Activated CD4-positive, CD25-positive, alpha-beta regulatory T cell treated with anti-CD3 and anti-CD28 coated beads, Interleukin-2, amount 50 U/mL, for 16 hours (primary cell): Measurements from ENCODE around the gene LAIR1.
"Not testable (repeated sequence)": the region's sequence is repeated elsewhere in the genome, so short reads cannot be mapped to it uniquely, and the experiment has no call there.

Experiments used
- DNase-seq: peaks from one replicate; pipeline ENCODE4 v3.0.0-alpha.2; 2020; ENCODE audit warnings: low read depth, low spot score

The LAIR1 gene

DNA sequence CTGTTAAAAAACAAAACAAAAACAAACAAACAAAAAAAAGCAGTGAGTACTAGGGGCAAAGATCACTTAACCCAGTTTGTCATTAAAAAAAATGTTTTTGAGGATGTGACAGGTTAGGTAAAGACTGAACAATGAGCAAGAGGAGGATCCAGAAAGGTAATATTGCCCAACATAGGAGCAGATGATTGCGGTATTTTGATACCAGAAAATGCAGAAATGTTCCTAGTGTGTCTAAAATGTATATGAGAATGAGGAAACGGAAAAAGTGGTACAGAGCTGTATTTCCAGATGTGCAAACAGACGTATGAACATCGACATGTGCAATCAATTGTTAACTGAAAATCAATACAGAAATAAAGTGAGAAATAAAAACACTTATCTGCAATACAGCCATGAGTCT lies 20.9 kb downstream of the LAIR1 start:
- no peak for DNase-seq

DNA sequence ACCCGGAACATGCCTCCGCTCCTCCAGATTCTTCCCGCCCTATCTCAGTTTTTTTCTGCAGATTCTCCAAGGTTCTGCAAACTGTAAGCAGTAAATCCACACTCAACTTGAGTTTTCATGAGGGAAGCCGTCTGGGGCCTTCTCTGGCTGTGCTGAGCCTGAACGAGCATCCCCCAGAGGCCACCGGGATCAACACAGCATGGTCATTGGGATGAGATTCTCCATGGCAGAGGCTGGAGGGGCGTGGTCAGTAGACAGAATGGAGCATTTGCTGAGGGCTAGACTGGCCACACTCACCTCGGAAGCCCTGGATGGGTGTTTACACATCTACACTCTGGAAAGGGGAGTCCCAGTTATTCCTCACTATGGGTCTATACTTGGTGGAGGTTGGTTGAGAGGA lies 23.4 kb downstream of the LAIR1 start:
- no peak for DNase-seq

DNA sequence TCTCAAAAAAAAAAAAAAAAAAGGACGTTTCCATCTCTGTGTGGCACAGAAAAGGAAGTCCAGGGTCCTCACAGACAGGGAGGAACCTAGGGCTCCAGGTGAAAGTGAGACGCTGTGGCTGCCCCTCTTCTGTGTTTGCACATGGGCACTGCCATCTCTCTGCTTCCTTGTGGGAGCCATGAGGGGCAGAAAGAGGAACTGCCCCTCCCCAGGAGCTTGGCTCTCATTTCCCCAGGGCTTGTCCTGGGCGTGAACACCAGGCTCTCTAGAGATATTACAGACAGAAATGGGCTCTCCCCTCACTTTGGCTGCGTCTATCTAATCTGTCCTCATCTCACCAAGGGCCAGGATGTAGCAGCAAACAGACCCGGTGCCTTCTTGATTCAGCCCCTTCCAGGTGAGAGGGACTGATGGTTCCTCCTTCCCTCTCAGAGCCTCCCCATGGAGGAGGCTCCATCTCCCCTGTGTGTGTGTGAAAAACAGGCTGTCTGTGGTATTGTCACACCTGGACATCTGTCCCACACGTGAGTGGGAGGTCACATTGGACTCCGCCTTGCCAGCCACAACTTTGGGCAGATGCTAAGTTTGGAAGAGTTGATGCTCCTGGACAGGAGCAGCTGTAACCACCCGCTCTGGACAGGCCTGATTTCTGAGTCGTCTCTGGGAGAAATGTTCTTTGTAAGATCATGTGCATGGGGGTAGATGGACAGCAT lies 24.9 kb downstream of the LAIR1 start:
- DNase-seq = no peak

DNA sequence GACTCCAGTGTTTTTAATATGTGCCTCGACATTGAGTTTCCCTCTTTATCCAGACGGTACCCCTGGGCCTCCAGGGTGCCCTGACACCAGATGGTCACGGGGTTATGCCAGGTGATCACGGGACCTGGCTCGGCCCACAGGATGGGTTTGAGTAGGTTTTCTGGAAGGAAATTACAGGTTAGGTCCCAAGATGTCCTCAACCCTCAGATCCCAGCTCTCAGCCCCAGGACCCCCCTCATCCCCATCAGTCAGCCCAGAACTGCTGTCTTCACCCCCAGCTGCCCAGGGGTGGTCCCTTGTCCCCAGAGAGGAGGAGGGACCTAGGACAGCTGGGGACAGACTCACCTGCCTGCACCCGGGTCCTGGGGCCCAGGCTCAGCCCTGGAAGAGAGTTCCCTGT lies 26.2 kb downstream of the LAIR1 start:
- no peak for DNase-seq

DNA sequence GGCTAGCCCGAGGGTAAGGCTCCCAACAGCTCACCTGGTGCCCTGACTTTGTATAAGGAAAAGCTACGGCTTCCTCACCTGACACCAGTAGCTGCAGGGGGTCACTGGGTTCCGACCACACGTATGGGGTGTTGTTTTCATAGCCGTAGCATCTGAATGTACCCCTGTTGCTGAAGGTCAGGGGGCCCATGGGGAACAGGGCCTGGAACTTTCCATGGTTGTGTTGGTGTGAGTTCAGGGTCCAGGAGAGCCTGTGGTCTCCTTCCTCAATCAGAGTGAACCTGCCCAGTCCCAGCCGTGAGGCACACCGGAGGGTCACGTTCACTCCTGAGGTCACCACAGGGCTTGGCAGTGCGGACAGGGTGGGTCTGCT lies 26.9 kb downstream of the LAIR1 start:
- no peak for DNase-seq

DNA sequence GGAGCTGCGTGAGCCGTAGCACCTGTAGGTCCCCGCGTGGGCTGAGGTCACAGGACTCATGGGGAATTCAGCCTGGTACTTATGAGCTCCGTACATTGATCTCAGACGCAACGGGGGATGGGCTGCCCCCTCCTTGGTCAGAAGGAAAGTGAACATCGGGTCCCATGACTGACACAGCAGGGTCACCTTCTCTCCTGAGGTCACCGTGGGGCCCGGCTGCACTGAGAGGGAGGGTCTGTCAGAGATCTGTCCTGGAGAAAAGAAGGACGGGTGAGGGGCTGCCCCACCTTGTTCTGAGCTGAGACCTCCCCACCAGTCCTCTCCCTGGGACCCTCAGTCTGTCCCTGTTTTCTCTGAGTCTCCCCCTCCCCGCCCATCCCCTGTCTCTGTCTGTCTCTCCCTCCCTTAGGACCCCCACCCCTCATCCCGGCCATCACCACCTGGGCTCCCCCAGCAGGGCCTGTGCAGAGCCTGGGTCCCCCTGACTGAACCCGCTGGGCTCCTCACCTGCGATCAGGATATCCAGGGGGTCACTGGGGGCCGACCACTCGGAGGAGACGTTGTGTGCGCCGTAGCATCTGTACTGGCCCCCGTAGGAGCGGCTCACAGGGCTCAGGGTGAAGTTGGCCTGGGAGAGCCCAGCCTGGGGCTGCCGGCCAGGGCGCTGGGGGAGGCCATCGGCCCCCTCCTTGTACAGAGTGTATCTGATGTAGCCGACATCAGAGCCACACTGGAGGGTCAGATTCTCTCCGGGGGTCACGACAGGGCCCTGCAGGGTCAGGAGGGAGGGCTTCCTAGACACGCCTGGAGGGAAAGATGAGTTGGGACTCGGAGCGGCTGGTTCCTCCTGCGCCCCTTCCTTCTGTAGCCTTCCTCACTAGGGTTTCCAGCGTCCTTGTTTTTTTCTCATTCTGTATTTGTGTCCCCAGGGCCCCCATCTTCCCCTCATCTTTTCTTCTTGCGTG lies 27.6 kb downstream of the LAIR1 start:
- no peak for DNase-seq

DNA sequence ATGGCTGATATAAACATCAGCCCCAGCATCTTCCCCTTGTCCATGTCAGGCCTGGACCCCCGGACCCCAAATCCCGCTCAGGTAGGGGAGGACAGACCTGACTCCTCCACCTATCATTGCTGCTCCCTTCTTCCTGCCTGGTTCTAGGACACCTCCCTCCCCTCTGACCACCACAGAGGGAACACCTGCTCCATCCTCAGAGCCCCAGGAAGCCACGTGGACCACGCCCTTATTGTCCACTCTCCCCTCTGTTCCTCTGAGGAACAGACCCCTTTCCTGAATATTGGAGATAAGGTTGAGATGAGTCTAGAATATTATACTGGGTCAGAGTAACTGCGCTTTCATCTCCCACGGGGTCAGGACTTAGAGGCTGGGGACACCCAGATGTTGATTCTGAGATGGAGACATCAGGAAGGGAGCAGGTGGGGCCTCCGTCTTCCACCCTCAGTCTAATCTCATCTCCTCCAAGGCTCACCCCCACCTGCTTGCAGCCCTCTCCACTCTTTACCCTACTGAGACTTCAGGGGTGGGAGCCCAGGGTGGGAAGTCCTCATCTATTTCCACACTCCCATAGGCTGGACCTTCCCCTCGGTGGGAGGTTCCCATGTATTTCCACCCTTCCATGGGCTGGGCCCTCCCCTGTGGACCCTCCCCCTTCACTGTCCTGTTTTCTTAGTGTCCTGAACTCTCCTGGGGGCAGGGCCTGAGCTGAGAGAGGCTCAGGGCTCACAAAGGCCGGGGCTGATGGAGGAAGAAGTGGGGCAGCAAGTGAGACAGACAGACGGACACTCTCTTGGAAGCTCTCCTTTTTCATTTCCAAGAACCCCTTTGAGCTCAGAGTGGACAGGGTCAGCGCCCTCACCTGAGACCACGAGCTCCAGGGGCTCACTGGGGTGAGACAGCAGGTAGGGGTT lies 28.5 kb downstream of the LAIR1 start:
- no peak for DNase-seq

DNA sequence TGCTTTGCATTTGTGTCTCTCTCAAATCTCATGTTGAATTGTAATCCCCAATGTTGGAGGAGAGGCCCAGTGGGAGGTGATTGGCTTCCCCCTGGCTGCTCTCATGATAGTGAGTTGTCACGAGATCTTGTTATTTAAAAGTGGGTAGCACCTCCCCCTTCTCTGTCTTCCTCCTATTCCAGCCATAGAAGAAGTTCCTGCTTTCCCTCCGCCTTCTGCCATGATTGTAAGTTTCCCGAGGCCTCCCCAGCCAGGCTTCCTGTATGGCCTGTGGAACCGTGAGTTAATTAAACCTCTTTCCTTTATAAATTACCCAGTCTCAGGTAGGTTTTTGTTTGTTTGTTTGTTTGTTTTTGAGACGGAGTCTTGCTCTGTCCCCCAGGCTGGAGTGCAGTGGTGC lies 29.6 kb downstream of the LAIR1 start:
- DNase-seq = no peak

DNA sequence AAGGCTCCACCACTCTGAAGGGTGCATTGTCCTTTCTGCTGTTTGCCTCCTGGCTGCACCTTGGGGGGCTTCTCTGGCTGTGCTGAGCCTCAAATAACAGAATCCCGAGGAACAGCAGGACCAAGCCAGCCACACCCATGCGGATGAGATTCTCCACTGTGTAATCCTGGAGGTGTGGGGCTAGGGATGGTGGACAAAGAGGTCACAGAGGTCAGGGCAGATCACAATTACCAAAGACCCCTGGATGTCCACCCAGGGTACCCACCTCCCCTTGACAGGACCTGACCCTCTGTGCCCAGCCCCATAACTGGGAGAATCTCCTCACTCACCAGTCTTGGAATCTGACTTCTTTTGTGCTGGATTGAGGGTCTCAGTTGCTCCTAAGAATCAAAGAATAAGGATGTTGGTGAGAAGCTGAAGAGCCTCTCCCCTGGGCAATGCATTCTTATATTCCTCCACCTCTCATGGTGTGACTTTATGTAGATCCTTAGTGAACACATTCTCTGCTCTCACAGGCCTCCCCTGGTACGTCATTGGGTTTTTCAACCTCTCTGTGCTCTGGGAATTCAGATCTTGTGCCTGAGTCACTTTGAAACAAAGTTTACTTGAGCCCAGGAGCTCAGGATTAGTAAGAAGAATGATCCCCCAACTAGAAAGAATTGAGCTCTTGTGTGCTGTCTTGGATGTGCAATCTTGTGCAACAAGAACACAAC lies 31.0 kb downstream of the LAIR1 start:
- no peak for DNase-seq

DNA sequence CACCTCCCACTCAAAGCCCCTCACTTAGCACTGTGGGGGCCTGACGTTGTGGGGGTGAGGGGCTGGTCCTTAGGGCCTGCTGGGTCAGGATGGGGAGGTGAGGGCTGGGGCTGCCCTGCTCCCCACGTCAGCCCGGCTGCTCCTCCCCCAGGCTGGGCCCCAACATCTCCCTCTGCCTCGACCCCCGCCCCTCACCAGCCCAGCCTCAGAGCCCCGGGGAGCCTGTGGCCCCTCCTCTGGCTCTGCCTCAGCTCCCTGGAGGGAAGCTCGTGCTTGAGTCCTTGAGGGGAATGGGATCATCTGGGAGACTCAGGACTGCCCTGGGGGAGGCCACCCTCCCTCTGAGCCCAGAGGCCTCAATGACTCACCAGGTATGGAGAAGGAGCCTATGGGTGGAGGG lies 32.6 kb downstream of the LAIR1 start:
- DNase-seq = no peak

DNA sequence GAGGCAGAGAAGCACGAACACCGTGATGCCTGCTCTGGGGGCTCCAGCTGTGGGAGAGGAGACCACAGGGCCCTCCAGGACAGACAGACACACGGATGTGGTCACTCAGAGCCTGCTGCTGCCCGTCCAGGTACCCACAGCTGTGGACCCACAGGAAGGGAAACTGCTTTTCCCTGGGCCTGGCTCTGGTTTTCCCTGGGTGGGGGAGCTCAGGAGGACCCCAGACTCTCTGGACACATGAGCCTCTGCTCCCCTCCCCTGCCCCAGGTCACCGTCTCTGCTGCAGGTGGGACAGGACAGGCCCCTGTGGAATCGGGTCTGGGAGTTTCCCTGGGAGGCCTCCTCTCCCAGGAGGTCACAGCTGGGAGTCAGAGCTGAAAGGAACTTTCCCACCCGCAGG lies 33.1 kb downstream of the LAIR1 start:
- DNase-seq = no peak

DNA sequence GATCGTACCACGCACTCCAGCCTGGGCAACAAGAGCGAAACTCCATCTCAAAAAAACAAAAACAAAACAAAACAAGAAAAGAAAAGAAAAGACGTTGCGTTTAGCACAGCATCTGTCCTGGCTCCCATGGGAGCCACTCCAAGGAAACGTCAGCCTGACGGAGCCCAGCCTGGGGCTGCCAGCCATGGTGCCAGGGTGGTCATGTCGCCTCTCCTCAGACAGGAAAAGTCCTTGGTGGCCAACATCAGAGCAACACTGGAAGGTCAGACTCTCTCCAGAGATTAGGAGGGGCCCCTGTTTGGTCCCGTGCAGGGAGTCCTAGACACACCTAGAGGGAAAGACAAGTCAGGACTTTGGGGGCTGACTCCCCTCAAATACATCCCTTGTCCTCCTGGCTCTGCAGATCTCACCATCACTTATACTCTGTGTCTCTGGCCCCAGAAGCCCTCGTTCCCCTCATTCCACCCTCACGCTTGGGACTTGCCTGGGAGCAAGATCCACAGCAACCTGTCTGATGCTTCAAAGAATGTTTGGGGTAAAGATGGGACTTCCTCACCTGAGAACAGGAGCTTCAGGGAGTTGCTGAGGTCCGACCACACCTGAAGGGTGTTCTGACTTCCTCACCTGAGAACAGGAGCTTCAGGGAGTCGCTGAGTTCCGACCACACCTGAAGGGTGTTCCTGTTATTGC lies 35.1 kb downstream of the LAIR1 start:
- no peak for DNase-seq

DNA sequence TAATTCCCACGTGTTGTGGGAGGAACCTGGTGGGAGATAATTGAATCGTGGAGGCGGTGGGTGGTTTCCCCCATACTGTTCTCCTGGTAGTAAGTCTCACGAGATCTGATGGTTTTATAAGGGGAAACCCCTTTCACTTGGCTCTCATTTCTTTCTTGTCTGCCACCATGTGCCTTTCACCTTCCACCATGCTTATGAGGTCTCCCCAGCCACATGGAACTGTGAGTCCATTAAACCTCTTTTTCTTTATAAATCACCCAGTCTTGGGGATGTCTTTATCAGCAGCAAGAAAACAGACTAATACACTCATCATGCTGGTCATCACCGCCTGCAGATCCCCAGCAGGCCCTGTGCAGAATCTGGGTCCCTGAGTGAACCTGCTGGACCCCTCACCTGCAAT lies 36.0 kb downstream of the LAIR1 start:
- DNase-seq = not testable (repeated sequence)

DNA sequence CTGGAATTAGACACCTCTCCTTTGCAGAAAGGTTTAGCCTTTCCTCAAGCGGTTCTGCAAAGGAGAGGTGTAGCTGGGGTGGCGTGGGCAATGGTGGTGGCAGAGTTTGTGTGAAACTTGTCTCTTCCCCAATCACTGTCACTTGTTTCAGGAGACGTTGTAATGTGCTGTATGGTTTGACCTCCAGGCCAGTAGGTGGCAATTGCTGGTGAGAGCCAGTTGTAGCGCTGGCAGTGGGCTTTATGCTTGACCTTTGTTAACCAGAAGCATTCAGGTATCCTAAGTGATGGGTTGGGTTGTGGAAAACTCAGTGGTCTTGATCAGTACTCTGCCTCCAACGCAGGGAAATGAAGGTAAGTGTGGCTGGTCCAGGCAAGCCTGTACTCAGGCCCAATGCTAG lies 39.1 kb downstream of the LAIR1 start:
- no peak for DNase-seq

DNA sequence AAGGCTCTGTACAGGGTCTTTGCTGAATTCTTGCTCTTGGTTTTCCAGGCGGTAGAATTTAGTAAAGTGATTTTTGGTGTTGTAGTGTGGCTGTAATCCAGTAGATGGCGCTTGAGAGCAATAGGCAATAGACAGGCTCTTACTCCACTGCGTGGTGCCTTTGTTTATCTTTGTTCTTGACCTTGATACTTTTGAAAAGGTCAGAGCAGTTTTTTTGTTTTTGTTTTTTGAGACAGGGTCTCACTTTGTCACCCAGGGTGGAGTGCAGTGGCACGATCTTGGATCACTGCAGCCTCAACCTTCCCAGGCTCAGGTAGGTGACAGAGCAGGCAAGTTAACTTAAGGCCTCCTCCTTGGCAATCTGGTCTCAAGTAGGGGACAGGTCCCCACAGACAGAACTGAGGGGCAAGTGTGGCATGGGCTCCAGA lies 39.5 kb downstream of the LAIR1 start:
- peak; percentile 24 for DNase-seq

DNA sequence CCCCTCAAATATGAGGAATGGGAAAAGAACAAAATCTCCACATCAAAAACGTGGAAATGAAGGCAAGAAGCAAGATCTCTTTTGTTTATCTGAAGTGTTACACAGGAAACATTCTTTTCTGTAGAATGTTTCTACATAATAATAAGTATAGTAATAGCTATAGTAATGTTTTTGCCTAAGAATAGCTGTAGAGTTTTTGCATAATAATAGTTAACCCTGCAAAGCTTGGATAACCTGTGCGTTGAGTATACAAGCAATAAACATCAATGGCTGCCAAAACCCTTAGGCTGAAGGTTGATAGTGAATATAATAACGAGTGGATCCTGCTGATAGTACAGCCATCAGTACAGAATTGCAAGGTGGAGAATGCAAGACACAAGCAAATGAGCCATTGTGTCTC lies 40.7 kb downstream of the LAIR1 start:
- DNase-seq = no peak

DNA sequence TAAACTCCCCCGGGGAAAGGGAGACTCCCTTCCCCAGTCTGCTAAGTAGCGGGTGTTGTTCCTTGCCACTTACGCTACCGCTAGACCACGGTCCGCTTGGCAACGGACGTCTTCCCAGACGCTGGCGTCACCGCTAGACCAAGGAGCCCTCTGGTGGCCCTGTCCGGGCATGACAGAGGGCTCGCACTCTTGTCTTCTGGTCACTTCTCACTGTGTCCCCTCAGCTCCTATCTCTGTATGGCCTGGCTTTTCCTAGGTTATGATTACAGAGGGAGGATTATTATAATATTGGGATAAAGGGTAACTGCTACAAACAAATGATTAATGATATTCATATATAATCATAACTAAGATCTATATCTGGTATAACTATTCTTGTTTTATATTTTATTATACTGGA lies 41.8 kb downstream of the LAIR1 start:
- not testable (repeated sequence) for DNase-seq

DNA sequence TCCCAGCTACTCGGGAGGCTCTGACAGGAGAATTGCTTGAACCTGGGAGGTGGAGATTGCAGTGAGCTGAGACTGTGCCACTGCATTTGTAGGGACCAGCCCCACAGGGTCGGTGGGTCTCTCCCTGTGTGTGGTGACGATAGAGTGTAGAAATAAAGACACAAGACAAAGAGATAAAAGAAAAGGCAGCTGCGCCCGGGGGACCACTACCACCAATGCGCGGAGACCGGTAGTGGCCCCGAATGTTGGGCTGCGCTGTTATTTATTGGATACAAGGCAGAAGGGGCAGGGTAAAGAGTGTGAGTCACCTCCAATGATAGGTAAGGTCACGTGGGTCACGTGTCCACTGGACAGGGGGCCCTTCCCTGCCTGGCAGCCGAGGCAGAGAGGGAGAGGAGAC lies 42.4 kb downstream of the LAIR1 start:
- DNase-seq = not testable (repeated sequence)

DNA sequence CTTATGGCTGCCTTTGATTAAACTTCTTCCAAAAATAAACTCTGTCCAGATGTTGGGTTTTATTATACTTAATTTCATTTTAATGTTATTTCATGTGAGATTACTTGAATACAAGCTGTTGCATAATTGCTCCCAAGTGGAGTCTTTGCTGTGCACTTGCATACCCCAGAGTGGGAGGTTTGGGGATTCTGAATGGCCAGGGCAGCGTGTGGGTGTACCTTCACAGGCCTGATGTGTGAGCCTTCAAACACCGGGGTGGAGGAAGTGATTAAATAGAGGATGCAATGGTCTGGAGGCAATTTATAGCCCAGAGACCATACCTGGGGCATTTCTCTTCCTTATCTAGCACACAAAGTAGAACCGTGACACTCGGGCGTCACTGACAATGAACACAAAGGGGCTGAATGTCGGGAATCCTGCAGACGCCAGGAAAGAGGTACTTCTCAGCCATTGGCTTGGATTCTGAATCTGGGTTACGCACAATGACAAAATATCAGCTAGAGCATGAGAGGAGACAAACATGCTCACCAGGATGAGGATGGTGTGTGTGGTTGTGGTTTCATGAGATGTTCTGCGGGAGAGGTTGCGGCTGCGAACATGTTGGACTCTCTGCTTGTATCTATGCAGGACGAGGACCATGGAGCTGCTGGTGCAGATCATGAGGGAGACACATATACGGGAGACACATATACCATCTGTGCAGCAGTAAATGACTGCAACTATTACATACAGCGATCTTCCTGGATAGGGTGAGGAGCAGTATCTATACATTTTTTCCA lies 44.6 kb downstream of the LAIR1 start:
- DNase-seq = no peak

DNA sequence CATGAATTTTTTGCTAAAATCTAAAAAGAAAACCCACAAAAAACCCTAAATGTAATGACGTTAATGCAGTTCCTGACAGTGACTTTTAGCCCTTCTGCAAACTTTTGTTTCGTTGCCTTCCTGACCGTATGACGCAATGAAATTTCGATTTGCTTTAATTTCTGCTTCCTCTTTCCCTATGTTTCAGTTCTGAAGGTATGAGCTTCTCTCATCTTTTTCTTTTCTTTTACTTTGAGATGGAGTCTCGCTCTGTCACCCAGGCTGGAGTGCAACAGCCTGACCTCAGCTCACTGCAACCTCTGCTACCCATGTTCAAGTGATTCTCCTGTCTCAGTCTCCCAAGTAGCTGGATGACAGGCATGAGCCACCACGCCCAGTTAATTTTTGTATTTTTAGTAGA lies 45.7 kb downstream of the LAIR1 start:
- DNase-seq = no peak
